Prostate gland (tissue), 2 donors: ENCODE measurements around the gene ZNF787. TPM values are rescaled to one million over a fixed set of nuclear protein-coding genes. Genes with fewer than 3 reads are reported as not detected.
A peak's percentile ranks its signal among the peaks of the same experiment; 100 is the strongest.

Experiments
- DNase-seq: peaks from one replicate; pipeline ENCODE4 v3.0.0-alpha.2; 2019; ENCODE audit warnings: low spot score
- H3K27ac ChIP-seq, 2 donors: fragments of 200-600 bp; sonication (generic); 2 replicates each; pipeline ENCODE4 v1.5.1; 2017 to 2019
- H3K27me3 ChIP-seq: fragments of 200-600 bp; sonication (generic); replicated peaks from 2 replicates; pipeline ENCODE4 v1.5.1; 2019; ENCODE audit not compliant: insufficient read depth
- H3K36me3 ChIP-seq, 2 donors: fragments of 200-600 bp; sonication (generic); 1 replicate in 1 of 2; 2 replicates in 1 of 2; pipeline versions ENCODE4 v1.5.1 to v1.8.1; 2017 to 2019
- H3K4me1 ChIP-seq: fragments of 200-600 bp; sonication (generic); replicated peaks from 2 replicates; pipeline ENCODE4 v1.5.1; 2019
- H3K4me3 ChIP-seq, 2 donors: fragments of 200-600 bp; sonication (generic); 2 replicates each; pipeline ENCODE4 v1.5.1; 2017 to 2019
- H3K9me3 ChIP-seq: fragments of 200-600 bp; sonication (generic); 2 replicates; pipeline ENCODE4 v1.5.1; 2017
- CTCF ChIP-seq, 4 experiments: fragments of 200-600 bp in 2 of 4; fragments of 450-650 bp in 2 of 4; sonication (generic) in 2 of 4; IDR thresholded peaks; 1 replicate in 3 of 4; 2 replicates in 1 of 4; pipeline ENCODE4 v1.5.1; 2016 to 2019; ENCODE audit warnings: antibody characterized with exemption in 4 of 4, mild to moderate bottlenecking in 2 of 4, moderate library complexity in 2 of 4
- POLR2A ChIP-seq: fragments of 450-650 bp; IDR thresholded peaks from one replicate; pipeline ENCODE4 v1.6.1; 2016; ENCODE audit warnings: antibody characterized with exemption, mild to moderate bottlenecking
- POLR2AphosphoS5 ChIP-seq: sonication (generic); formaldehyde crosslinking; IDR thresholded peaks from one replicate; pipeline ENCODE4 v1.6.1; 2017; ENCODE audit warnings: antibody characterized with exemption
- WGBS: methylation state at CpG from one replicate; pipeline ENCODE4 v1.1.5; 2018; 5-methylcytosine and 5-hydroxymethylcytosine counted together
- intact Hi-C: fragments of 100-400 bp; cut with DNase I; formaldehyde crosslinking; loops from one replicate; pipeline ENCODE4 v1.14.2; 2022
- total RNA-seq, 2 donors: library from RNA; depleted of rRNA; stranded (reverse); fragments of >200 nt; gene quantifications; one replicate each; pipeline ENCODE4 v1.1.0, GENCODE V29; 2016

ZNF787 gene
- total RNA-seq, 2 donors from 2014 or later, result 28.2 to 47.5 TPM

- DNase-seq, result peak; percentile 93
- H3K4me3 ChIP-seq, result peak overlapping the region in 1 of 2 donors; percentile 1
- TF ChIP-seq POLR2A (no peak), CTCF (IDR thresholded peaks at IDR 0.05) (peak; percentile 70 to 93 (median 88)), POLR2AphosphoS5 (peak; percentile 90)
- H3K4me1 ChIP-seq, result peaks cover 18% of the 10 kb centered on the region
- H3K9me3 ChIP-seq, result no peaks in the 10 kb centered on the region
- no peaks in the 10 kb centered on the region for H3K27me3 ChIP-seq
- 11% methylated on average over 22 of the region's 22 CpGs for WGBS
- intact Hi-C loops, result loop anchor here (2.0 kb wide), 2 partner anchors 36 to 68 kb away; partner anchors contain the start of gene ZNF444
- H3K27ac ChIP-seq, result peak overlapping the region; percentile 77 to 83
- peaks cover 0 to 4% of the 10 kb centered on the region in 2 donors for H3K36me3 ChIP-seq
Measured at GRCh38 chr19:56105090-56105701, 15.9 kb downstream of the ZNF787 start.

- Histone ChIP-seq H3K36me3 (peaks cover 0 to 4% of the 10 kb centered on the region in 2 donors), H3K27ac (no peak overlapping the region), H3K4me1 (peaks cover 17% of the 10 kb centered on the region), H3K4me3 (no peak overlapping the region), H3K27me3 (no peaks in the 10 kb centered on the region), H3K9me3 (no peaks in the 10 kb centered on the region)
- intact Hi-C loops, result loop anchor here (2.0 kb wide), 2 partner anchors 36 to 68 kb away; partner anchors contain the start of gene ZNF444
- no peak for TF ChIP-seq CTCF (IDR thresholded peaks at IDR 0.05)
- no peak for TF ChIP-seq POLR2AphosphoS5
- TF ChIP-seq POLR2A, result no peak
- WGBS, result 97% methylated on average over 22 of the region's 29 CpGs
- DNase-seq, result no peak
Measured at GRCh38 chr19:56104423-56104822, 16.7 kb downstream of the ZNF787 start.

GRCh38 chr19:56103027-56103614 lies 18.0 kb downstream of the ZNF787 start:
- intact Hi-C loops, result no loop called here
- Histone ChIP-seq H3K4me3 (no peak overlapping the region), H3K27ac (no peak overlapping the region), H3K27me3 (no peaks in the 10 kb centered on the region), H3K4me1 (peaks cover 6% of the 10 kb centered on the region), H3K9me3 (no peaks in the 10 kb centered on the region), H3K36me3 (peaks cover 0 to 4% of the 10 kb centered on the region in 2 donors)
- no peak for DNase-seq
- TF ChIP-seq CTCF (IDR thresholded peaks at IDR 0.05) (no peak), POLR2A (no peak), POLR2AphosphoS5 (no peak)
- WGBS, result 87% methylated on average over 20 of the region's 20 CpGs

- DNase-seq, result no peak
- intact Hi-C loops, result no loop called here
- Histone ChIP-seq H3K27me3 (no peaks in the 10 kb centered on the region), H3K27ac (no peak overlapping the region), H3K4me1 (peaks cover 6% of the 10 kb centered on the region), H3K4me3 (no peak overlapping the region), H3K9me3 (no peaks in the 10 kb centered on the region), H3K36me3 (peaks cover 0 to 4% of the 10 kb centered on the region in 2 donors)
- no peak for TF ChIP-seq POLR2AphosphoS5
- 86% methylated on average over 34 of the region's 34 CpGs for WGBS
Measured at GRCh38 chr19:56101746-56102535, 19.2 kb downstream of the ZNF787 start.

- no peaks in the 10 kb centered on the region for H3K27me3 ChIP-seq
- peaks cover 6% of the 10 kb centered on the region for H3K4me1 ChIP-seq
- no peak overlapping the region for H3K4me3 ChIP-seq
- intact Hi-C loops, result no loop called here
- no peak overlapping the region for H3K27ac ChIP-seq
- 88% methylated on average over 25 of the region's 25 CpGs for WGBS
- no peaks in the 10 kb centered on the region for H3K9me3 ChIP-seq
- no peak for TF ChIP-seq CTCF (IDR thresholded peaks at IDR 0.05)
- TF ChIP-seq POLR2A, result no peak
- TF ChIP-seq POLR2AphosphoS5, result no peak
- no peak for DNase-seq
- peaks cover 0 to 4% of the 10 kb centered on the region in 2 donors for H3K36me3 ChIP-seq
Measured at GRCh38 chr19:56101095-56101494, 20.0 kb downstream of the ZNF787 start.
